ENCODE data around the gene PRKN.

GRCh38 chr6:161361529-161361928 lies 1366.0 kb downstream of the PRKN start:
- TF ChIP-seq CTCF (IDR thresholded peaks at IDR 0.05) (no peak), POLR2A (IDR thresholded peaks at IDR 0.05) (no peak)

All from thyroid gland (tissue), 4 donors.